Fibroblast of lung (primary cell): Measurements from ENCODE around the gene CALN1.

Experiments used
- CTCF ChIP-seq, 2 donors: IDR thresholded peaks in 1 of 2; conservative IDR thresholded peaks in 1 of 2; 1 replicate in 1 of 2; 2 replicates in 1 of 2; pipeline ENCODE4 v1.5.1; 2011 to 2012; ENCODE audit warnings: low read length in 2 of 2, control low read depth in 1 of 2, inconsistent platforms in 1 of 2, low read depth in 1 of 2, mild to moderate bottlenecking in 1 of 2
- EZH2 ChIP-seq: IDR thresholded peaks from 2 replicates; pipeline ENCODE4 v1.5.1; 2012; ENCODE audit warnings: low read length, control low read depth, mild to moderate bottlenecking; ENCODE audit errors: missing control alignments

GRCh38 chr7:72109566-72109965, 302.6 kb downstream of the CALN1 start:
- TF ChIP-seq CTCF (conservative IDR thresholded peaks at IDR 0.05 in 1 of 2, IDR thresholded peaks at IDR 0.05 in 1 of 2; ENCODE audit: low read depth in 1 of 2, low read length in 2 of 2) (no peak), EZH2 (no peak)
